Body of pancreas (tissue), 4 donors: ENCODE measurements around the gene CTNNAL1. TPM values are rescaled to one million over a fixed set of nuclear protein-coding genes. Genes with fewer than 3 reads are reported as not detected.
A peak's percentile ranks its signal among the peaks of the same experiment; 100 is the strongest.

Experiments used
- ATAC-seq: fragments of 150-250 bp; one replicate; pipeline ENCODE4 v1.9.1; 2016
- DNase-seq, 4 donors: peaks; one replicate each; pipeline ENCODE4 v3.0.0-alpha.2; 2019
- H3K27ac ChIP-seq, 4 donors: fragments of 200-600 bp; sonication (generic); 1 replicate in 3 of 4; 2 replicates in 1 of 4; pipeline versions ENCODE4 v1.5.1 to v1.6.1; 2016 to 2019; ENCODE audit warnings: mild to moderate bottlenecking in 1 of 4, mixed read lengths in 1 of 4, moderate library complexity in 1 of 4
- H3K27me3 ChIP-seq, 2 donors: fragments of 200-600 bp; sonication (generic); one replicate each; pipeline ENCODE4 v1.6.0; 2016; ENCODE audit warnings: mild to moderate bottlenecking in 1 of 2
- H3K36me3 ChIP-seq, 2 donors: fragments of 200-600 bp; sonication (generic); replicated peaks in 1 of 2; 2 replicates each; pipeline ENCODE4 v1.5.1; 2016; ENCODE audit warnings: low read depth in 2 of 2; ENCODE audit not compliant: insufficient read depth in 1 of 2
- H3K4me1 ChIP-seq: fragments of 200-600 bp; sonication (generic); one replicate; pipeline ENCODE4 v1.6.0; 2016
- H3K4me3 ChIP-seq, 2 donors: fragments of 200-600 bp; sonication (generic); 1 replicate in 1 of 2; 2 replicates in 1 of 2; pipeline ENCODE4 v1.5.1; 2016 to 2019
- H3K9me3 ChIP-seq, 3 donors: fragments of 200-600 bp; sonication (generic); 1 replicate in 2 of 3; 2 replicates in 1 of 3; pipeline ENCODE4 v1.5.1; 2016
- CTCF ChIP-seq, 7 experiments: fragments of 450-650 bp in 4 of 7; fragments of 200-600 bp in 3 of 7; sonication (generic) in 3 of 7; IDR thresholded peaks; one replicate each; pipeline ENCODE4 v1.5.1; 2016 to 2019; ENCODE audit warnings: antibody characterized with exemption in 7 of 7
- POLR2A ChIP-seq, 3 donors: fragments of 450-650 bp; IDR thresholded peaks; one replicate each; pipeline ENCODE4 v1.6.1; 2016; ENCODE audit warnings: antibody characterized with exemption in 3 of 3, mild to moderate bottlenecking in 2 of 3
- WGBS, 2 donors: methylation state at CpG; one replicate each; pipeline ENCODE4 v1.1.5; 2017; 5-methylcytosine and 5-hydroxymethylcytosine counted together
- intact Hi-C: fragments of 100-400 bp; cut with DNase I; formaldehyde crosslinking; loops from one replicate; pipeline ENCODE4 v1.15.1; 2023
- total RNA-seq, 2 donors: library from RNA; depleted of rRNA; stranded (reverse); fragments of >200 nt; gene quantifications; one replicate each; pipeline ENCODE4 v1.1.0, GENCODE V29; 2016

Gene CTNNAL1
- total RNA-seq, 2 donors from 2014 or later, result 15.8 to 23.9 TPM

GRCh38 chr9:108950168-108950567 lies 63.1 kb downstream of the CTNNAL1 start:
- TF ChIP-seq POLR2A (IDR thresholded peaks at IDR 0.05) (no peak), CTCF (IDR thresholded peaks at IDR 0.05) (no peak)
- WGBS, 2 donors, result 65 to 69% methylated on average over 1 of the region's 1 CpG
- H3K4me3 ChIP-seq, result no peak overlapping the region
- DNase-seq (no peak), ATAC-seq (no peak)
- H3K27ac ChIP-seq, result no peak overlapping the region
- no peaks in the 10 kb centered on the region for H3K9me3 ChIP-seq
- no peaks in the 10 kb centered on the region for H3K4me1 ChIP-seq
- intact Hi-C loops, result no loop called here
- H3K27me3 ChIP-seq, result no peaks in the 10 kb centered on the region
- H3K36me3 ChIP-seq, result no peaks in the 10 kb centered on the region

GRCh38 chr9:108939975-108940374 lies 73.3 kb downstream of the CTNNAL1 start:
- WGBS, 2 donors, result 67 to 72% methylated on average over 4 of the region's 4 CpGs
- Histone ChIP-seq H3K4me3 (no peak overlapping the region), H3K4me1 (peaks cover 5% of the 10 kb centered on the region), H3K9me3 (no peaks in the 10 kb centered on the region), H3K27ac (no peak overlapping the region), H3K36me3 (peaks cover 0 to 3% of the 10 kb centered on the region in 2 donors), H3K27me3 (no peaks in the 10 kb centered on the region)
- TF ChIP-seq POLR2A (IDR thresholded peaks at IDR 0.05) (no peak), CTCF (IDR thresholded peaks at IDR 0.05) (no peak)
- no peak for ATAC-seq
- no peak for DNase-seq
- intact Hi-C loops, result no loop called here

GRCh38 chr9:108937561-108938305 lies 75.6 kb downstream of the CTNNAL1 start:
- H3K4me1 ChIP-seq, result peaks cover 10% of the 10 kb centered on the region
- no peaks in the 10 kb centered on the region for H3K27me3 ChIP-seq
- intact Hi-C loops, result no loop called here
- 87% methylated on average over 5 of the region's 5 CpGs for WGBS, 2 donors
- TF ChIP-seq POLR2A (IDR thresholded peaks at IDR 0.05), result no peak
- TF ChIP-seq CTCF (IDR thresholded peaks at IDR 0.05), result no peak
- DNase-seq (no peak), ATAC-seq (no peak)
- H3K36me3 ChIP-seq, result peaks cover 0 to 3% of the 10 kb centered on the region in 2 donors
- no peaks in the 10 kb centered on the region for H3K9me3 ChIP-seq
- H3K27ac ChIP-seq, result no peak overlapping the region
- no peak overlapping the region for H3K4me3 ChIP-seq

GRCh38 chr9:108934323-108934893 lies 78.9 kb downstream of the CTNNAL1 start, which contains the start of gene ABITRAM:
Gene ABITRAM (plus strand): TSS chr9:108934400. CDS start chr9:108934487, 87 bp downstream.
- TF ChIP-seq POLR2A (IDR thresholded peaks at IDR 0.05), result no peak
- no peak for TF ChIP-seq CTCF (IDR thresholded peaks at IDR 0.05)
- Histone ChIP-seq H3K27me3 (no peaks in the 10 kb centered on the region), H3K27ac (peak within 1 kb of the TSS; percentile 85 to 95 (median 92)), H3K36me3 (peaks cover 0 to 3% of the 10 kb centered on the region in 2 donors), H3K4me1 (peaks cover 17% of the 10 kb centered on the region), H3K4me3 (peak within 1 kb of the TSS; percentile 64 to 94), H3K9me3 (no peaks in the 10 kb centered on the region)
- 1% methylated on average over 24 to 47 of the region's 47 CpGs for WGBS, 2 donors
- intact Hi-C loops, result no loop called here
- DNase-seq (peak; percentile 78 to 83 (median 83)), ATAC-seq (peak; percentile 94)
